Measurements from ENCODE around the gene KANSL1. TPM values are rescaled to one million over a fixed set of nuclear protein-coding genes. Genes with fewer than 3 reads are reported as not detected.
"Not testable (repeated sequence)": the region's sequence is repeated elsewhere in the genome, so short reads cannot be mapped to it uniquely, and the experiment has no call there.

Gene KANSL1
- total RNA-seq, 8 experiments from 2014 or later: 36.9 to 96.5 (median 81.9) TPM

DNA sequence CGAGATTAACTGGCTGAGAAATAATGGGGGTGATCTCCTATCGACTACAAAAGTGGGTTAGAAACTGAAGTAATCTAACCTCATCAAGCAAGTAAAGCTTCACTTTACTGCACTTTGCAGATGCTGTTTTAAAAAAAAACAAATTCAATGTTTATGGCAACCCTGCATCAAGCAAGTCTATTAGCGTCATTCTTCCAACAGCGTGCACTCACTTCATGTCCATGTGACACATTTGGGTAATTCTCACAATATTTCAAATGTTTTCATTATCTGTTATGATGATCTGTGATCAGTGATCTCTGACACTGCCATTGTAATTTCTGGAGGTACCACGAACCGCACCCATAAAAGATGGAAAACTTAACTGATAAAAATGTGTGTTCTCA lies 70.8 kb downstream of the KANSL1 start:
- in situ Hi-C loops (cut with MboI; ENCODE audit: low pct_unique_long_range_greater_than_20kb in 2 of 9, low sequenced_read_pairs in 9 of 9, unreplicated experiment in 9 of 9): loop anchor here in 1 of 9 experiments (10.0 kb wide), 1 partner anchor 48 kb away; no protein-coding TSS in a partner anchor
- 86 to 100% (median 94%) methylated on average over 2 to 6 of the region's 6 CpGs for WGBS, 10 experiments
- ATAC-seq (replicated peaks in 6 of 8): no peak
- Histone ChIP-seq H3K27ac (no peak overlapping the region), H3K4me3 (no peak overlapping the region), H3K4me1 (replicated peaks in 1 of 2) (no peaks in the 10 kb centered on the region)

- H3K4me3 ChIP-seq: no peak overlapping the region
- H3K27ac ChIP-seq: no peak overlapping the region
- H3K4me1 ChIP-seq (replicated peaks in 1 of 2): peaks cover 0 to 3% of the 10 kb centered on the region in 2 donors
- ATAC-seq (replicated peaks in 6 of 8): no peak
- in situ Hi-C loops (cut with MboI; ENCODE audit: low pct_unique_long_range_greater_than_20kb in 2 of 9, low sequenced_read_pairs in 9 of 9, unreplicated experiment in 9 of 9): loop anchor here in 1 of 9 experiments (10.0 kb wide), 1 partner anchor 47 kb away; no protein-coding TSS in a partner anchor
- 85 to 100% (median 95%) methylated on average over 3 to 5 of the region's 5 CpGs; no CpG with 5 or more reads in 1 of the 10 experiments for WGBS, 10 experiments
Measured at GRCh38 chr17:46121841-46122485, 71.3 kb downstream of the KANSL1 start.

DNA sequence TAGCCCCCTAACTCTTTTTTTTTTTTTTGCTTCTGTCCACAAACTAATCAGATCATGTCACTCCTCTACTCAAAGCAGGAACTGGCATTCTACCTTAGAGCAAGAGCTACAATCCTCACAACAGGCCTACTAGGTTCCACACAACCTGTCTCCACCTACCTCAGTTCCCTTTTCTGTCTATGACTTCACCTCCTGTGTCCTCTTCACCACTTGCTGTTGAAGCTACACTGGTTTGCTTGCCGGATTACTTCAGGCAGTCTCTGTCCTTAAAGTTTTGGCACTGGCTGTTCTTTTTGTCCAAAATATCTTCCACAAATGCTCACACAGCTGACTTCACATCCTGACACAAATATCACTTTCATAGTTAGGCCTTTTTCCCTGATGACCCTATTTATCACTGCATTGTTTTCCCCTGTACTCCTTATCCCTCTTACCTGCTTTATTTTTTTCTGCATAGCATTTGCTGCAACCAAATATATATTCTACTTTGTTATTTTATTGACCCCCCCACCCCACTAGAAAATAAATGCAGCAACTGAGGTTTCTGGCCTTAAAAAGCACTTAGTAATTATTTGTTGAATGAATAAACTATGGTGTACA lies 72.0 kb downstream of the KANSL1 start:
- Histone ChIP-seq H3K4me3 (no peak overlapping the region), H3K4me1 (replicated peaks in 1 of 2) (peaks cover 0 to 3% of the 10 kb centered on the region in 2 donors), H3K27ac (no peak overlapping the region)
- 83 to 100% (median 100%) methylated on average over 1 of the region's 1 CpG; no CpG with 5 or more reads in 3 of the 10 experiments for WGBS, 10 experiments
- ATAC-seq (replicated peaks in 6 of 8): no peak
- in situ Hi-C loops (cut with MboI; ENCODE audit: low pct_unique_long_range_greater_than_20kb in 2 of 9, low sequenced_read_pairs in 9 of 9, unreplicated experiment in 9 of 9): loop anchor here in 1 of 9 experiments (10.0 kb wide), 1 partner anchor 46 kb away; no protein-coding TSS in a partner anchor

GRCh38 chr17:46120537-46120936 lies 72.7 kb downstream of the KANSL1 start:
- WGBS, 10 experiments: 0 to 100% (median 87%) methylated on average over 1 to 3 of the region's 3 CpGs
- in situ Hi-C loops (cut with MboI; ENCODE audit: low pct_unique_long_range_greater_than_20kb in 2 of 9, low sequenced_read_pairs in 9 of 9, unreplicated experiment in 9 of 9): loop anchor here in 1 of 9 experiments (10.0 kb wide), 1 partner anchor 46 kb away; no protein-coding TSS in a partner anchor

DNA sequence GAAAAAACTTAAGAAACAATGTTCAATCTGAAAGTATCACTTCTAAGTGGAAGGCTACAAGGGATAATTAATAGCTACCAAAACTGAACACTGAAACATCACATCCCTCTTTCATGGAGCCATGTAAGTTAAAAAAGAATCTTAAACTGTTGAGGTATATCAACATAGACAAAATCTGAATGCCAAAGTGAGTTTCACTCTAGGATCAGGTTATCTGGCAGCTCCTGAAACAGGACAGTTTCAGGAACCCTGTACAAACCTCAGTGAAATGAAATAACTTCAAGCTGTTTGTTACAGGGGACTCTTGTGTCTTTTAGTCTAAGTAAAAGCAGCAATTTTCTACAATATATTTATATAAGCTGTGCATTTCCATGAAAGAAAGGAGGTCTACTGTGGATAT lies 73.2 kb downstream of the KANSL1 start:
- H3K27ac ChIP-seq: no peak overlapping the region
- no peak for ATAC-seq (replicated peaks in 6 of 8)
- H3K4me1 ChIP-seq (replicated peaks in 1 of 2): peaks cover 0 to 3% of the 10 kb centered on the region in 2 donors
- in situ Hi-C loops (cut with MboI; ENCODE audit: low pct_unique_long_range_greater_than_20kb in 2 of 9, low sequenced_read_pairs in 9 of 9, unreplicated experiment in 9 of 9): loop anchor here in 1 of 9 experiments (10.0 kb wide), 1 partner anchor 45 kb away; no protein-coding TSS in a partner anchor
- no peak overlapping the region for H3K4me3 ChIP-seq

More at GRCh38 chr17:46120537-46120936, 72.7 kb downstream of the KANSL1 start:
- ATAC-seq (replicated peaks in 6 of 8): peak in 3 of 8 experiments; percentile 44 to 64 (median 53)
- Histone ChIP-seq H3K27ac (no peak overlapping the region), H3K4me3 (no peak overlapping the region), H3K4me1 (replicated peaks in 1 of 2) (peaks cover 0 to 3% of the 10 kb centered on the region in 2 donors)

GRCh38 chr17:46118964-46119363 lies 74.3 kb downstream of the KANSL1 start:
- H3K4me1 ChIP-seq (replicated peaks in 1 of 2): peaks cover 0 to 3% of the 10 kb centered on the region in 2 donors

GRCh38 chr17:46117850-46118696 lies 75.2 kb downstream of the KANSL1 start:
- peaks cover 0 to 3% of the 10 kb centered on the region in 2 donors for H3K4me1 ChIP-seq (replicated peaks in 1 of 2)
- ATAC-seq (replicated peaks in 6 of 8): no peak
- in situ Hi-C loops (cut with MboI; ENCODE audit: low pct_unique_long_range_greater_than_20kb in 2 of 9, low sequenced_read_pairs in 9 of 9, unreplicated experiment in 9 of 9): loop anchor here in 1 of 9 experiments (10.0 kb wide), 1 partner anchor 57 kb away; no protein-coding TSS in a partner anchor
- 11 to 55% (median 39%) methylated on average over 1 to 5 of the region's 5 CpGs for WGBS, 10 experiments
- no peak overlapping the region for H3K27ac ChIP-seq
- H3K4me3 ChIP-seq: no peak overlapping the region

More at GRCh38 chr17:46118964-46119363, 74.3 kb downstream of the KANSL1 start:
- Histone ChIP-seq H3K4me3 (no peak overlapping the region), H3K27ac (no peak overlapping the region)
- ATAC-seq (replicated peaks in 6 of 8): no peak
- WGBS, 10 experiments: 72 to 100% (median 90%) methylated on average over 2 to 5 of the region's 5 CpGs; no CpG with 5 or more reads in 1 of the 10 experiments
- in situ Hi-C loops (cut with MboI; ENCODE audit: low pct_unique_long_range_greater_than_20kb in 2 of 9, low sequenced_read_pairs in 9 of 9, unreplicated experiment in 9 of 9): loop anchor here in 1 of 9 experiments (10.0 kb wide), 1 partner anchor 56 kb away; no protein-coding TSS in a partner anchor

DNA sequence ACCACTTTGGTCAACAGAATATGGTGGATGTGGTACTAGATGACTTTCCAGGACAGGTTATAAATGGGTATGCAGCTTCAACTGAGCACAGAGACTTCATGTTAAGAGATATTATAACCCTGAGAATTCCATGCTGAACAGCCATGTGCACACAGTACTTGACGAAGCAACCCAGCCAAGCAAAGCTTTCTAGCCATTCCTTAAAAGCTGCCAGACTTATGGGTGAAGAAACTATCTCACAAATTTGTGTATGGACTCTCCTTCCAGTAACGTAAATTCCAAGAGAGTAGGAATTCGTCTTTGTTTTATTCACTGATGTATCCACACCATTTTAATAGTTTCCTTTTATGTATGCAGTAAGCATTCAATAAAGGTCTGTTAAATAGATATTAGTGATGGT lies 76.1 kb downstream of the KANSL1 start:
- in situ Hi-C loops (cut with MboI; ENCODE audit: low pct_unique_long_range_greater_than_20kb in 2 of 9, low sequenced_read_pairs in 9 of 9, unreplicated experiment in 9 of 9): loop anchor here in 1 of 9 experiments (10.0 kb wide), 1 partner anchor 58 kb away; no protein-coding TSS in a partner anchor
- no peak overlapping the region for H3K4me3 ChIP-seq
- no peak overlapping the region for H3K27ac ChIP-seq
- WGBS, 10 experiments: 57 to 100% (median 93%) methylated on average over 1 to 3 of the region's 3 CpGs; no CpG with 5 or more reads in 3 of the 10 experiments
- peaks cover 0 to 3% of the 10 kb centered on the region in 2 donors for H3K4me1 ChIP-seq (replicated peaks in 1 of 2)
- no peak for ATAC-seq (replicated peaks in 6 of 8)

DNA sequence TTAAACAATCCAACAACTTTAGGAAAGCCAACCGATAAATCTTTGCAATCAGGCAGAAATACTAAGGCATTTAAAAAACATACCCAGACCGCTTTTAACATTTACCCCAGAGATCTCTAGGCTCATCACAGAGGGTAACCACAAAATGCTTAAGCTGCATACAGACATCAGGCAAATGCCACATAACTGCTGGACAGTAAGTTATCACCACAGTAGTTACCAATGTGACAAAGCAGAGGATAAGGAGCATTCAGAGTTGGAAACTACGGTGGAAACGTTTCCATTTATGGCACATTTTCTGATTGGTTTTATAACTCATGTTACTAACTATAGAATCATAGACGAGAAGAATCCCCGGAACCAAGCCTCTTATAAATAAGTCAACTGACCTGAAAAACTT lies 77.5 kb downstream of the KANSL1 start:
- Histone ChIP-seq H3K4me3 (no peak overlapping the region), H3K27ac (no peak overlapping the region), H3K4me1 (replicated peaks in 1 of 2) (peaks cover 0 to 3% of the 10 kb centered on the region in 2 donors)
- 28 to 100% (median 93%) methylated on average over 1 to 6 of the region's 6 CpGs for WGBS, 10 experiments
- in situ Hi-C loops (cut with MboI; ENCODE audit: low pct_unique_long_range_greater_than_20kb in 2 of 9, low sequenced_read_pairs in 9 of 9, unreplicated experiment in 9 of 9): loop anchor here in 1 of 9 experiments (10.0 kb wide), 1 partner anchor 59 kb away; no protein-coding TSS in a partner anchor
- ATAC-seq (replicated peaks in 6 of 8): no peak

GRCh38 chr17:46111236-46111635 lies 82.0 kb downstream of the KANSL1 start:
- H3K27ac ChIP-seq; ATAC-seq (replicated peaks in 6 of 8); H3K4me1 ChIP-seq (replicated peaks in 1 of 2); H3K4me3 ChIP-seq: not testable (repeated sequence)
- WGBS, 10 experiments: 80 to 100% (median 92%) methylated on average over 1 to 11 of the region's 11 CpGs; no CpG with 5 or more reads in 1 of the 10 experiments
- in situ Hi-C loops (cut with MboI; ENCODE audit: low pct_unique_long_range_greater_than_20kb in 2 of 9, low sequenced_read_pairs in 9 of 9, unreplicated experiment in 9 of 9): loop anchor here in 1 of 9 experiments (10.0 kb wide), 1 partner anchor 64 kb away; no protein-coding TSS in a partner anchor

DNA sequence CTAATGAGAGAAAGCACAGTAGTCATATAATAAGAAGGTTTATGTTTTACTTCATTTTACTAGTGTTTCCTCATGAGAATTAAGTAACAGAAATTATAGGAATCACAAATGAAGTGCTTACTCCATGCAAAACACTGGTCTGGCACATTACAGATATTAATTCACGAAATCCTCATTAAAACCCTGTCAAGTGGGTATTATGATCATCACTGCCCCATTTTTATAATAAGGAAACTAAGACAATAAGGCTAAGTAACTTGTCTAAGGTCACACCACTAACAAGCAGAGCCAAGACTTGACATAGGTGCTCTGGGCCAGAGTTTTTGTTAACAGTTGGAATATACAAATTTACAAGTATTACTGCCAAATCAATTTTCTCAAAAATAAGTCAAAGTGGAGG lies 83.0 kb downstream of the KANSL1 start:
- 86 to 100% (median 100%) methylated on average over 1 of the region's 1 CpG; no CpG with 5 or more reads in 1 of the 10 experiments for WGBS, 10 experiments
- H3K4me3 ChIP-seq: no peak overlapping the region
- H3K27ac ChIP-seq: no peak overlapping the region
- in situ Hi-C loops (cut with MboI; ENCODE audit: low pct_unique_long_range_greater_than_20kb in 2 of 9, low sequenced_read_pairs in 9 of 9, unreplicated experiment in 9 of 9): loop anchor here in 1 of 9 experiments (10.0 kb wide), 1 partner anchor 65 kb away; no protein-coding TSS in a partner anchor
- H3K4me1 ChIP-seq (replicated peaks in 1 of 2): peaks cover 0 to 3% of the 10 kb centered on the region in 2 donors
- ATAC-seq (replicated peaks in 6 of 8): no peak

- H3K27ac ChIP-seq: no peak overlapping the region
- H3K4me3 ChIP-seq: no peak overlapping the region
- WGBS, 10 experiments: 20 to 100% (median 91%) methylated on average over 1 to 2 of the region's 2 CpGs; no CpG with 5 or more reads in 2 of the 10 experiments
- peaks cover 0 to 3% of the 10 kb centered on the region in 2 donors for H3K4me1 ChIP-seq (replicated peaks in 1 of 2)
- in situ Hi-C loops (cut with MboI; ENCODE audit: low pct_unique_long_range_greater_than_20kb in 2 of 9, low sequenced_read_pairs in 9 of 9, unreplicated experiment in 9 of 9): loop anchor here in 1 of 9 experiments (10.0 kb wide), 1 partner anchor 65 kb away; no protein-coding TSS in a partner anchor
- no peak for ATAC-seq (replicated peaks in 6 of 8)
Measured at GRCh38 chr17:46109603-46110189, 83.5 kb downstream of the KANSL1 start.

All from motor neuron (in vitro differentiated cells).